Measurements from ENCODE around the gene RAB11FIP4. TPM values are rescaled to one million over a fixed set of nuclear protein-coding genes. Genes with fewer than 3 reads are reported as not detected.

Gene RAB11FIP4
- total and polyA plus RNA-seq, 2 experiments from 2014 or later = 0.22 to 0.40 TPM

DNA sequence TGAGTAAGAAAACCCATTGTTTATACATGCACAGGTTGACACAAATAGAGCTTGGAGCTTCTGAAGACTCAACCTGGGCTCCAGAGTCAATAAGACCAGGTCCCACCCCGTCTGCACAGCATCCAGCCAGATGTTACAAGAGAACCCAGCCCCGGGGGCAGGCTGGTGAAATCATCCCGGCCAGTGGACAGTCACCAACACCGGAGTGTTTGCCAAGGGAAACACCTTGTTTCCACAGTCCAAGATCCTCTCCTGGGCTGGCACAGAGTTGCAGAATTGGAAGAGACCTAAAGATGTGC lies 90.3 kb downstream of the RAB11FIP4 start:
- in situ Hi-C loops (cut with MboI) = no loop called here

DNA sequence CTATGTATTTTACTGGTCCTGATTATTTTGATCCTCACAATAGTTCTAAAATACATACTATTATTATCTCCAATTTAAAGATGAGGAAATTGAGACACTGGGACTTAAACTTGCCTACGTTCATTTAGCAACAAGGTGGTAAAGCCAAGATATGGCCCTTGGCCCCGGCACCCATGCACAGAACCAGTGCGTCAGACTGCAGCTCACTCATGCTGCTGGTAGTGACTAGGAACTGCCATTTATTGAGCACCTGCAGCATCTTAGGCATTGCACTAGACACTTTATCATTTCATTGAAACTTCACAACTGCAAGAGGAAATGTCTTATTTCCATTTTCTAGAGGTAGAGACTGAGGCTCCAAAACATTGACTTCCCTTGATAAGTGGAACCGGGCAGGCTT lies 93.3 kb downstream of the RAB11FIP4 start:
- Histone ChIP-seq H3K9me3 (ENCODE audit: low read depth) (no peaks in the 10 kb centered on the region), H3K4me2 (ENCODE audit: unreplicated experiment) (no peak overlapping the region), H4K20me1 (ENCODE audit: insufficient read depth) (no peaks in the 10 kb centered on the region), H3K36me3 (ENCODE audit: low read depth) (no peaks in the 10 kb centered on the region), H3K27me3 (replicated peaks; ENCODE audit: insufficient read depth) (peaks cover 70% of the 10 kb centered on the region), H3K4me1 (ENCODE audit: insufficient read depth) (no peaks in the 10 kb centered on the region), H2AFZ (no peak overlapping the region), H3K27ac (no peak overlapping the region), H3K79me2 (ENCODE audit: insufficient read depth) (no peaks in the 10 kb centered on the region), H3K9me2 (ENCODE audit: insufficient read depth) (no peaks in the 10 kb centered on the region), H3K9ac (no peak overlapping the region), H3F3A (ENCODE audit: insufficient read depth) (no peaks in the 10 kb centered on the region), H3K4me3 (no peak overlapping the region)
- DNase-seq = no peak
- TF ChIP-seq EZH2phosphoT487 (IDR thresholded peaks at IDR 0.05; ENCODE audit: insufficient read depth, low read depth) (no peak), EZH2 (IDR thresholded peaks at IDR 0.05; ENCODE audit: insufficient read depth, poor library complexity, severe bottlenecking) (no peak)
- in situ Hi-C loops (cut with MboI) = no loop called here
- WGBS, 2 experiments (ENCODE audit: low coverage in 1 of 2, low lambda C conversion rate in 2 of 2, missing lambda C conversion rate in 2 of 2) = 80 to 81% methylated on average over 4 of the region's 4 CpGs

More for the DNA sequence above, 90.3 kb downstream of the RAB11FIP4 start:
- Histone ChIP-seq H3K4me1 (ENCODE audit: insufficient read depth) (no peaks in the 10 kb centered on the region), H3K27ac (no peak overlapping the region), H3K9me3 (ENCODE audit: low read depth) (no peaks in the 10 kb centered on the region), H4K20me1 (ENCODE audit: insufficient read depth) (no peaks in the 10 kb centered on the region), H3K79me2 (ENCODE audit: insufficient read depth) (no peaks in the 10 kb centered on the region), H2AFZ (no peak overlapping the region), H3K36me3 (ENCODE audit: low read depth) (no peaks in the 10 kb centered on the region), H3F3A (ENCODE audit: insufficient read depth) (no peaks in the 10 kb centered on the region), H3K4me3 (no peak overlapping the region), H3K9me2 (ENCODE audit: insufficient read depth) (no peaks in the 10 kb centered on the region), H3K27me3 (replicated peaks; ENCODE audit: insufficient read depth) (peaks cover 64% of the 10 kb centered on the region), H3K9ac (no peak overlapping the region), H3K4me2 (ENCODE audit: unreplicated experiment) (no peak overlapping the region)
- 33 to 44% methylated on average over 4 of the region's 4 CpGs for WGBS, 2 experiments (ENCODE audit: low coverage in 1 of 2, low lambda C conversion rate in 2 of 2, missing lambda C conversion rate in 2 of 2)
- no peak for DNase-seq
- TF ChIP-seq EZH2 (IDR thresholded peaks at IDR 0.05; ENCODE audit: insufficient read depth, poor library complexity, severe bottlenecking) (no peak), EZH2phosphoT487 (IDR thresholded peaks at IDR 0.05; ENCODE audit: insufficient read depth, low read depth) (no peak)

DNA sequence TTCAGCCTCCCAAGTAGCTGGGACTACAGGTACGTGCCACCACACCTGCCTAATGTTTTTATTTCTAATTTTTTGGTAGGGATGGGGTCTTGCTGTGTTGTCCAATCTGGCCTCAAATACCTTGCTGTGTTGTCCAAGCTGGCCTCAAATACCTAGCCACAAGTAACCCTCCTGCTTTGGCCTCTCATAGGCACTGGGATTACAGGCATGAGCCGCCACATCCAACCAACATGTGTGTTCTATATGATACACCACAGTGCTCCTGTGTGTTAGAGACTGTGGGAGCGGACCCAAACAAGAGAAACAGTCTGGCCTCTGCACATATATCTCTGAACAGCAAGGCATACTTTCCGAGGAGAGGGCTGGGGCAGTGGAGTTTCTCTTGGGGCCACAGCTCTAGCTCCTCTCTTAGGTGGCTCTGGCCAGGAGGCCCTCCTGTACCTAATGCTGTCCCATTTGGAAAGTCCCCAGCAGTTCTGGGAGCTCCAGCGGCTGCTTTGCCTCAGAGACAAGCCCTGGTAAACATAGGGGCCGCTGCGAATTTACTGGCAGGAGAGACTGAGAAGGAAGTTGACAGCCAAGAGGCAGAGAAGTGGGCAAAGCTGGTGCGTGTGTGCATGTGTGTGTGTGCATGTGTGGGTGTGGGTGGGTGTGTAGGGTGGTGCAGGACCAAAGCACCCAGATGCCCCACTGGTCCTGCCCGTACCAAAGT lies 95.0 kb downstream of the RAB11FIP4 start:
- no peaks in the 10 kb centered on the region for H3K9me3 ChIP-seq (ENCODE audit: low read depth)
- 65 to 69% methylated on average over 9 of the region's 9 CpGs for WGBS, 2 experiments (ENCODE audit: low coverage in 1 of 2, low lambda C conversion rate in 2 of 2, missing lambda C conversion rate in 2 of 2)
- H3K27ac ChIP-seq = no peak overlapping the region
- no peak overlapping the region for H3K9ac ChIP-seq
- peaks cover 72% of the 10 kb centered on the region for H3K27me3 ChIP-seq (replicated peaks; ENCODE audit: insufficient read depth)
- no peak overlapping the region for H3K4me2 ChIP-seq (ENCODE audit: unreplicated experiment)
- TF ChIP-seq EZH2 (IDR thresholded peaks at IDR 0.05; ENCODE audit: insufficient read depth, poor library complexity, severe bottlenecking) = no peak
- TF ChIP-seq EZH2phosphoT487 (IDR thresholded peaks at IDR 0.05; ENCODE audit: insufficient read depth, low read depth) = no peak
- no peaks in the 10 kb centered on the region for H4K20me1 ChIP-seq (ENCODE audit: insufficient read depth)
- no peak for DNase-seq
- no peaks in the 10 kb centered on the region for H3K36me3 ChIP-seq (ENCODE audit: low read depth)
- no peak overlapping the region for H2AFZ ChIP-seq
- no peaks in the 10 kb centered on the region for H3F3A ChIP-seq (ENCODE audit: insufficient read depth)
- H3K4me1 ChIP-seq (ENCODE audit: insufficient read depth) = no peaks in the 10 kb centered on the region
- H3K4me3 ChIP-seq = no peak overlapping the region
- H3K9me2 ChIP-seq (ENCODE audit: insufficient read depth) = no peaks in the 10 kb centered on the region
- H3K79me2 ChIP-seq (ENCODE audit: insufficient read depth) = no peaks in the 10 kb centered on the region
- in situ Hi-C loops (cut with MboI) = no loop called here

GRCh38 chr17:31487063-31487647 lies 95.7 kb downstream of the RAB11FIP4 start:
- Histone ChIP-seq H3K4me2 (ENCODE audit: unreplicated experiment) (no peak overlapping the region), H2AFZ (0 out of 2 replicates have a peak overlapping the region, but pooled peaks have one; percentile 44), H3K27ac (no peak overlapping the region), H3K4me3 (peak overlapping the region; percentile 58), H3K79me2 (ENCODE audit: insufficient read depth) (no peaks in the 10 kb centered on the region), H3K27me3 (replicated peaks; ENCODE audit: insufficient read depth) (peaks cover 67% of the 10 kb centered on the region), H3K9me3 (ENCODE audit: low read depth) (no peaks in the 10 kb centered on the region), H3K9ac (no peak overlapping the region), H3K36me3 (ENCODE audit: low read depth) (no peaks in the 10 kb centered on the region), H3F3A (ENCODE audit: insufficient read depth) (no peaks in the 10 kb centered on the region), H3K9me2 (ENCODE audit: insufficient read depth) (no peaks in the 10 kb centered on the region), H3K4me1 (ENCODE audit: insufficient read depth) (no peaks in the 10 kb centered on the region), H4K20me1 (ENCODE audit: insufficient read depth) (no peaks in the 10 kb centered on the region)
- 28% methylated on average over 17 of the region's 17 CpGs for WGBS, 2 experiments (ENCODE audit: low coverage in 1 of 2, low lambda C conversion rate in 2 of 2, missing lambda C conversion rate in 2 of 2)
- DNase-seq = no peak
- 0 out of 2 replicates have a peak, but pooled peaks have one; percentile 51 for TF ChIP-seq EZH2phosphoT487 (IDR thresholded peaks at IDR 0.05; ENCODE audit: insufficient read depth, low read depth)
- peak; percentile 70 for TF ChIP-seq EZH2 (IDR thresholded peaks at IDR 0.05; ENCODE audit: insufficient read depth, poor library complexity, severe bottlenecking)
- in situ Hi-C loops (cut with MboI) = no loop called here
